HL-60 (cell line): ENCODE measurements around the gene PCCA.

Experiments used
- DNase-seq, 2 experiments: peaks; one replicate each; pipeline ENCODE4 v3.0.0-alpha.2; 2010 to 2020; ENCODE audit warnings: low read depth in 1 of 2, low spot score in 1 of 2
- H3K27ac ChIP-seq: fragments of 250-450 bp; sonication (Bioruptor Pico); replicated peaks from 2 replicates; pipeline ENCODE4 v1.5.1; 2020; ENCODE audit warnings: mild to moderate bottlenecking, moderate library complexity
- H3K27me3 ChIP-seq: fragments of 250-450 bp; sonication (Bioruptor Pico); 2 replicates; pipeline ENCODE4 v1.5.1; 2021; ENCODE audit warnings: mild to moderate bottlenecking, moderate library complexity; ENCODE audit not compliant: insufficient read depth, poor library complexity, severe bottlenecking
- H3K4me3 ChIP-seq: replicated peaks from 2 replicates; pipeline ENCODE4 v1.5.1; 2011; ENCODE audit warnings: mild to moderate bottlenecking, control low read depth, low read length; ENCODE audit not compliant: insufficient read depth
- CTCF ChIP-seq: IDR thresholded peaks from one replicate; pipeline ENCODE4 v1.5.1; 2011; ENCODE audit warnings: low read length, control low read depth, inconsistent platforms; ENCODE audit not compliant: insufficient read depth
- GABPA ChIP-seq: IDR thresholded peaks from 2 replicates; pipeline ENCODE4 v1.6.1; 2012; ENCODE audit warnings: low read depth
- POLR2AphosphoS5 ChIP-seq: IDR thresholded peaks from 2 replicates; pipeline ENCODE4 v1.6.1; 2012; ENCODE audit warnings: low read depth
- REST ChIP-seq: IDR thresholded peaks from 2 replicates; pipeline ENCODE4 v1.6.1; 2012; ENCODE audit warnings: low read depth; ENCODE audit not compliant: insufficient replicate concordance
- SPI1 ChIP-seq: IDR thresholded peaks from 2 replicates; pipeline ENCODE4 v1.6.1; 2012; ENCODE audit warnings: low read depth, mild to moderate bottlenecking, borderline replicate concordance

PCCA gene

GRCh38 chr13:100454876-100455275 lies 366.0 kb downstream of the PCCA start:
- TF ChIP-seq SPI1, result no peak
- TF ChIP-seq POLR2AphosphoS5, result no peak
- TF ChIP-seq GABPA, result no peak
- TF ChIP-seq CTCF, result no peak
- TF ChIP-seq REST, result no peak
- DNase-seq, result no peak
- Histone ChIP-seq H3K4me3 (no peak overlapping the region), H3K27me3 (no peaks in the 10 kb centered on the region), H3K27ac (no peak overlapping the region)

- DNase-seq, result no peak
- H3K27ac ChIP-seq, result no peak overlapping the region
- TF ChIP-seq GABPA, result no peak
- TF ChIP-seq SPI1, result no peak
- no peak for TF ChIP-seq POLR2AphosphoS5
- TF ChIP-seq REST, result no peak
- no peak for TF ChIP-seq CTCF
These were observed 369.8 kb downstream of the PCCA start for GRCh38 chr13:100458673-100459072.

GRCh38 chr13:100459747-100460146 lies 370.9 kb downstream of the PCCA start:
- TF ChIP-seq CTCF (no peak), GABPA (no peak), POLR2AphosphoS5 (no peak)
- no peak for DNase-seq
- Histone ChIP-seq H3K27me3 (peaks cover 2% of the 10 kb centered on the region), H3K27ac (no peak overlapping the region), H3K4me3 (no peak overlapping the region)

More at GRCh38 chr13:100458673-100459072, 369.8 kb downstream of the PCCA start:
- Histone ChIP-seq H3K27me3 (peaks cover 2% of the 10 kb centered on the region), H3K4me3 (no peak overlapping the region)

GRCh38 chr13:100460266-100460665 lies 371.4 kb downstream of the PCCA start:
- peaks cover 2% of the 10 kb centered on the region for H3K27me3 ChIP-seq
- no peak overlapping the region for H3K27ac ChIP-seq
- no peak for DNase-seq
- TF ChIP-seq CTCF (no peak), REST (no peak), POLR2AphosphoS5 (no peak), GABPA (no peak), SPI1 (no peak)
- no peak overlapping the region for H3K4me3 ChIP-seq
